GM19397 (cell line): Measurements from ENCODE around the gene TMC7.

Source experiments
- ATAC-seq: cut with Tn5 transposase; IDR thresholded peaks from one replicate; pipeline ENCODE4 v1.9.1; 2021; ENCODE audit warnings: mild to moderate bottlenecking, moderate library complexity; ENCODE audit not compliant: unreplicated experiment

The TMC7 gene

DNA sequence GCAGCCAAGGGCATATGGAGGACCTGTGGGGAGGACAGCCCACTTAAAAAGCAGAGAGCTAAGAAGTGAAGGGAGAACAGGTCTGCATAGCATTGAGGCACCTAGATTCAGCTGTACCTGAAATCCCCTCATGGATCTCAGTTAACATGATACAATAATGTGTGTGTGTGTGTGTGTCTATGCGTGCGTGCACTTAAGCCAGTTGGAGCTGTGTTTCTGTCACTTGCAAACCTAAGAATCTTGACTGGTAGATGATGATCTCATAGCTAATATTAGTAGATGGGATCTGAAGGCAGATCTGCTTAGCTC lies 128.3 kb downstream of the TMC7 start:
- no peak for ATAC-seq
